Measurements from ENCODE around the gene ASB5.
A peak's percentile ranks its signal among the peaks of the same experiment; 100 is the strongest.

ASB5 gene

DNA sequence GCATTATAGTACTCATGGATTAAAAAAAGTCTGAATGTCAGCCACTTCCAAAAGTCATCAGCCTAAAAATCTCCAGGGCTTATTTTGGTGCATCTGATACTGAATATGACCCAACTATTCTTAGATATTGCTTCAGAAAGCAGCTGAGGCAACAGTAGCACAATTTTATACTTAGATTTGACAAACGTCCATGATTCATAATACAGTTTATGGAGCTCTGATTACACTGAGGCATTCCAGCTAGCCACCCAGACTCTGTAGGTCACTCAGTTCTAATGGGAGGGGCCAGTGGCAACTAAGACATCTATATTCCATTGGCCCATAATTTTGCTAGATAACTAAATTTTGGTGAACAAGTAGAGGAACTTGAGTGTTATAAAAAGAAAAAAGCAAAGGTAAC is 84.0 kb downstream of the ASB5 start:
- no peak for FAIRE-seq
- peak; percentile 20 for DNase-seq (ENCODE audit: insufficient read length, low spot score)
